Activated naive CD4-positive, alpha-beta T cell treated with anti-CD3 and anti-CD28 coated beads for 36 hours (primary cell): ENCODE measurements around the gene PRSS12. TPM values are rescaled to one million over a fixed set of nuclear protein-coding genes. Genes with fewer than 3 reads are reported as not detected.
"Not testable (repeated sequence)": the region's sequence is repeated elsewhere in the genome, so short reads cannot be mapped to it uniquely, and the experiment has no call there.

ENCODE experiments used
- CTCF ChIA-PET: fragments of 350-600 bp; sonication (Branson Sonifier 250); formaldehyde crosslinking; loops from one replicate; lab custom pipeline; 2021; ENCODE audit warnings: antibody characterized with exemption; lab: Charles Lee
- DNase-seq: peaks from one replicate; pipeline ENCODE4 v3.0.0-alpha.2; 2020
- H3K27ac Mint-ChIP-seq: one replicate; pipeline ENCODE4 v1.8.0; 2021; ENCODE audit warnings: mild to moderate bottlenecking, mixed read lengths
- H3K27me3 Mint-ChIP-seq: one replicate; pipeline ENCODE4 v1.8.0; 2021; ENCODE audit warnings: low read depth, mixed read lengths
- H3K36me3 Mint-ChIP-seq: one replicate; pipeline ENCODE4 v1.8.0; 2021; ENCODE audit warnings: low read depth, mixed read lengths
- H3K4me1 Mint-ChIP-seq: one replicate; pipeline ENCODE4 v1.8.0; 2021; ENCODE audit warnings: low read depth, mixed read lengths
- H3K4me3 Mint-ChIP-seq: one replicate; pipeline ENCODE4 v1.8.0; 2021; ENCODE audit warnings: mild to moderate bottlenecking, moderate library complexity, mixed read lengths
- H3K9me3 Mint-ChIP-seq: one replicate; pipeline ENCODE4 v1.8.0; 2021; ENCODE audit warnings: mixed read lengths
- intact Hi-C: fragments of 100-400 bp; cut with micrococcal nuclease; formaldehyde crosslinking; loops from one replicate; pipeline ENCODE4 v1.15.1; 2023
- total RNA-seq, 2 experiments: library from RNA; stranded (reverse); gene quantifications; one replicate each; pipeline ENCODE4 v1.2.3, GENCODE V29; 2021

The PRSS12 gene
- total RNA-seq, 2 experiments from 2014 or later = not detected

- H3K27ac Mint-ChIP-seq = no peak overlapping the region
- H3K4me1 Mint-ChIP-seq = no peaks in the 10 kb centered on the region
- CTCF ChIA-PET = interaction anchor here (0.6 kb wide), 1 partner anchor 16 kb away, joined by 4 read pairs; no protein-coding TSS in a partner anchor
- H3K27me3 Mint-ChIP-seq = peaks cover 8% of the 10 kb centered on the region
- no peaks in the 10 kb centered on the region for H3K9me3 Mint-ChIP-seq
- DNase-seq = no peak
- H3K4me3 Mint-ChIP-seq = no peak overlapping the region
- H3K36me3 Mint-ChIP-seq = no peaks in the 10 kb centered on the region
- intact Hi-C loops = no loop called here
Measured at GRCh38 chr4:118308306-118309030, 44.3 kb downstream of the PRSS12 start.

GRCh38 chr4:118307643-118308042 is 45.2 kb downstream of the PRSS12 start:
- CTCF ChIA-PET = interaction anchor here (0.6 kb wide), 1 partner anchor 15 kb away, joined by 4 read pairs; no protein-coding TSS in a partner anchor
- H3K36me3 Mint-ChIP-seq = no peaks in the 10 kb centered on the region

GRCh38 chr4:118299619-118300018 is 53.2 kb downstream of the PRSS12 start:
- CTCF ChIA-PET, H3K4me1 Mint-ChIP-seq, H3K36me3 Mint-ChIP-seq, H3K9me3 Mint-ChIP-seq, H3K27ac Mint-ChIP-seq, H3K27me3 Mint-ChIP-seq, DNase-seq, H3K4me3 Mint-ChIP-seq, intact Hi-C loops: not testable (repeated sequence)

More at GRCh38 chr4:118307643-118308042, 45.2 kb downstream of the PRSS12 start:
- no peaks in the 10 kb centered on the region for H3K9me3 Mint-ChIP-seq
- no peak overlapping the region for H3K4me3 Mint-ChIP-seq
- intact Hi-C loops = no loop called here
- DNase-seq = no peak
- peaks cover 10% of the 10 kb centered on the region for H3K27me3 Mint-ChIP-seq
- H3K27ac Mint-ChIP-seq = no peak overlapping the region
- H3K4me1 Mint-ChIP-seq = no peaks in the 10 kb centered on the region

- DNase-seq = no peak
- Mint-ChIP-seq H3K9me3 (no peaks in the 10 kb centered on the region), H3K4me3 (no peak overlapping the region), H3K4me1 (no peaks in the 10 kb centered on the region), H3K27ac (no peak overlapping the region), H3K36me3 (no peaks in the 10 kb centered on the region), H3K27me3 (no peaks in the 10 kb centered on the region)
- CTCF ChIA-PET = no interaction called here
- intact Hi-C loops = no loop called here
Measured at GRCh38 chr4:118296729-118297128, 56.1 kb downstream of the PRSS12 start.

- Mint-ChIP-seq H3K4me3 (no peak overlapping the region), H3K27me3 (no peaks in the 10 kb centered on the region), H3K4me1 (no peaks in the 10 kb centered on the region), H3K27ac (no peak overlapping the region), H3K9me3 (no peaks in the 10 kb centered on the region), H3K36me3 (peaks cover 4% of the 10 kb centered on the region)
- CTCF ChIA-PET = no interaction called here
- no peak for DNase-seq
- intact Hi-C loops = no loop called here
Measured at GRCh38 chr4:118290951-118291350, 61.9 kb downstream of the PRSS12 start.

GRCh38 chr4:118289794-118290193 is 63.0 kb downstream of the PRSS12 start:
- Mint-ChIP-seq H3K27ac (no peak overlapping the region), H3K9me3 (no peaks in the 10 kb centered on the region), H3K4me1 (no peaks in the 10 kb centered on the region), H3K4me3 (no peak overlapping the region), H3K27me3 (no peaks in the 10 kb centered on the region), H3K36me3 (peaks cover 4% of the 10 kb centered on the region)
- CTCF ChIA-PET = no interaction called here
- intact Hi-C loops = no loop called here
- DNase-seq = no peak

- Mint-ChIP-seq H3K4me1 (no peaks in the 10 kb centered on the region), H3K4me3 (no peak overlapping the region), H3K9me3 (no peaks in the 10 kb centered on the region), H3K27me3 (no peaks in the 10 kb centered on the region), H3K27ac (no peak overlapping the region), H3K36me3 (peaks cover 4% of the 10 kb centered on the region)
- intact Hi-C loops = no loop called here
- no peak for DNase-seq
- CTCF ChIA-PET = no interaction called here
Measured at GRCh38 chr4:118287711-118288451, 64.9 kb downstream of the PRSS12 start.

- intact Hi-C loops = no loop called here
- H3K4me3 Mint-ChIP-seq = no peak overlapping the region
- peaks cover 4% of the 10 kb centered on the region for H3K4me1 Mint-ChIP-seq
- H3K9me3 Mint-ChIP-seq = no peaks in the 10 kb centered on the region
- no peaks in the 10 kb centered on the region for H3K27me3 Mint-ChIP-seq
- CTCF ChIA-PET = no interaction called here
- no peak for DNase-seq
- H3K36me3 Mint-ChIP-seq = peaks cover 9% of the 10 kb centered on the region
- no peak overlapping the region for H3K27ac Mint-ChIP-seq
Measured at GRCh38 chr4:118286685-118287084, 66.1 kb downstream of the PRSS12 start.

GRCh38 chr4:118285931-118286330 is 66.9 kb downstream of the PRSS12 start:
- Mint-ChIP-seq H3K27ac (no peak overlapping the region), H3K27me3 (no peaks in the 10 kb centered on the region), H3K4me1 (peaks cover 7% of the 10 kb centered on the region), H3K9me3 (no peaks in the 10 kb centered on the region), H3K36me3 (peaks cover 16% of the 10 kb centered on the region), H3K4me3 (no peak overlapping the region)
- intact Hi-C loops = no loop called here
- CTCF ChIA-PET = no interaction called here
- DNase-seq = no peak

GRCh38 chr4:118284169-118284568 is 68.6 kb downstream of the PRSS12 start:
- Mint-ChIP-seq H3K4me1 (peaks cover 9% of the 10 kb centered on the region), H3K36me3 (peaks cover 33% of the 10 kb centered on the region), H3K4me3 (no peak overlapping the region), H3K27ac (no peak overlapping the region), H3K27me3 (no peaks in the 10 kb centered on the region), H3K9me3 (no peaks in the 10 kb centered on the region)
- intact Hi-C loops = no loop called here
- CTCF ChIA-PET = interaction anchor here (0.6 to 1.5 kb wide), 2 partner anchors 54 to 69 kb away, joined by 3 to 4 read pairs; partner anchors contain the start of gene PRSS12
- no peak for DNase-seq

GRCh38 chr4:118282692-118283091 is 70.1 kb downstream of the PRSS12 start:
- Mint-ChIP-seq H3K9me3 (no peaks in the 10 kb centered on the region), H3K4me1 (peaks cover 15% of the 10 kb centered on the region), H3K27me3 (no peaks in the 10 kb centered on the region), H3K36me3 (peaks cover 40% of the 10 kb centered on the region), H3K4me3 (no peak overlapping the region), H3K27ac (peak overlapping the region; percentile 1)
- intact Hi-C loops = no loop called here
- CTCF ChIA-PET = interaction anchor here (0.6 kb wide), 1 partner anchor 15 kb away, joined by 6 read pairs; no protein-coding TSS in a partner anchor
- DNase-seq = no peak

- no peak for DNase-seq
- intact Hi-C loops = loop anchor here (1.0 kb wide), 2 partner anchors 71 to 608 kb away; partner anchors contain the start of gene PRSS12
- Mint-ChIP-seq H3K27ac (peak overlapping the region; percentile 43), H3K4me1 (peaks cover 22% of the 10 kb centered on the region), H3K9me3 (no peaks in the 10 kb centered on the region), H3K36me3 (peaks cover 40% of the 10 kb centered on the region), H3K27me3 (no peaks in the 10 kb centered on the region), H3K4me3 (peak overlapping the region; percentile 87)
- CTCF ChIA-PET = interaction anchor here (0.6 kb wide), 1 partner anchor 16 kb away, joined by 6 read pairs; no protein-coding TSS in a partner anchor
Measured at GRCh38 chr4:118281611-118282442, 71.0 kb downstream of the PRSS12 start.
